ENCODE results near the gene NOL3. TPM values are rescaled to one million over a fixed set of nuclear protein-coding genes. Genes with fewer than 3 reads are reported as not detected.
"Not testable (repeated sequence)": the region's sequence is repeated elsewhere in the genome, so short reads cannot be mapped to it uniquely, and the experiment has no call there.

NOL3 gene
- 100 to 1,000 TPM in 1 of 2 donors, 10 to 100 TPM in 1; 87.5 to 103 TPM for total RNA-seq

DNA sequence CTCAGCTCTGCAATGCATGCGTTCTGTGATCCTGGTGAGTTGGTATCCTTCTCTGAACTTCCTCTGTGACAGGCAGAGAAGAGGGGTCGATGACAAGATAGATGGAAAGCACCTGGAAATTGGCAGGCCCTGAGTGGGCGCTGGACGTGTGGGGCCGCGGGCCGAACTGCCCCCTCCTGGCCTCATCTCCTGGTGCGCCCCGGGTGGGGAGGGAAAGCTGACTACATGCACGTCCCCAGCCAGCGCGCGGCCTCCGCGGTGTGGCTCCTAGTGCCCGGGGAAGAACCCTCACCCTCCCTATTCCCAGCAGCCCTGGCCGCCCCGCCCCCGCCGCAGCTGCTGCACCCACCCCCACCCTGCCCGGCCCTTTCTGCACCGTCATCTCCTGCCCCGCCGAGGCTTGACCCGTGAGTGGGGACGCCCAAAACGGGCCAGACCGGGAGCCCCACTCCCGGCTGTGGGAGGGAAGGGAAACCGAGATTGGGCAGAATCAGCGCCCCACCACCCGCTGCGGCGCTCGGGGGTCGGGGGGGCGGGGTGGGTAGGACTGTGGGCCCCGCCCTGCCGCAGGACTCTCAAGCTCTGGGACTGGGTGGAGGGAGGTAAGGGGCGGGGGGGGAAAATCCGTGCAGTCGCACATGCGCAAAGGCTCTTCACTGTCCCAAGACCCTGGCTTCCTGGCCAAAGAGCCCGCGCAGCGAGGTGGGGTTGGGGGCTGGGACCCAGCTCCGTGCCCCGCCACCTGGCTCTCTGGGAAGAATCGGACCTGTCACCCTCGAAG lies at the start of gene NOL3:
Gene NOL3, plus strand, starts transcription at position 371 of the 781 bp plus-strand sequence.
- peaks cover 0 to 68% of the 10 kb centered on the region in 2 donors for H3K4me1 ChIP-seq
- H3K36me3 ChIP-seq = no peaks in the 10 kb centered on the region
- peak within 1 kb of the TSS; percentile 45 to 59 for H3K4me3 ChIP-seq
- TF ChIP-seq, protein P1, sequence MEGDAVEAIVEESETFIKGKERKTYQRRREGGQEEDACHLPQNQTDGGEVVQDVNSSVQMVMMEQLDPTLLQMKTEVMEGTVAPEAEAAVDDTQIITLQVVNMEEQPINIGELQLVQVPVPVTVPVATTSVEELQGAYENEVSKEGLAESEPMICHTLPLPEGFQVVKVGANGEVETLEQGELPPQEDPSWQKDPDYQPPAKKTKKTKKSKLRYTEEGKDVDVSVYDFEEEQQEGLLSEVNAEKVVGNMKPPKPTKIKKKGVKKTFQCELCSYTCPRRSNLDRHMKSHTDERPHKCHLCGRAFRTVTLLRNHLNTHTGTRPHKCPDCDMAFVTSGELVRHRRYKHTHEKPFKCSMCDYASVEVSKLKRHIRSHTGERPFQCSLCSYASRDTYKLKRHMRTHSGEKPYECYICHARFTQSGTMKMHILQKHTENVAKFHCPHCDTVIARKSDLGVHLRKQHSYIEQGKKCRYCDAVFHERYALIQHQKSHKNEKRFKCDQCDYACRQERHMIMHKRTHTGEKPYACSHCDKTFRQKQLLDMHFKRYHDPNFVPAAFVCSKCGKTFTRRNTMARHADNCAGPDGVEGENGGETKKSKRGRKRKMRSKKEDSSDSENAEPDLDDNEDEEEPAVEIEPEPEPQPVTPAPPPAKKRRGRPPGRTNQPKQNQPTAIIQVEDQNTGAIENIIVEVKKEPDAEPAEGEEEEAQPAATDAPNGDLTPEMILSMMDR (IDR thresholded peaks at IDR 0.05) = no peak
- peak; percentile 91 for DNase-seq (ENCODE audit: low spot score)
- H3K9me3 ChIP-seq = no peaks in the 10 kb centered on the region
- no peaks in the 10 kb centered on the region for H3K27me3 ChIP-seq
- H3K27ac ChIP-seq = peak within 1 kb of the TSS; percentile 90 to 93

DNA sequence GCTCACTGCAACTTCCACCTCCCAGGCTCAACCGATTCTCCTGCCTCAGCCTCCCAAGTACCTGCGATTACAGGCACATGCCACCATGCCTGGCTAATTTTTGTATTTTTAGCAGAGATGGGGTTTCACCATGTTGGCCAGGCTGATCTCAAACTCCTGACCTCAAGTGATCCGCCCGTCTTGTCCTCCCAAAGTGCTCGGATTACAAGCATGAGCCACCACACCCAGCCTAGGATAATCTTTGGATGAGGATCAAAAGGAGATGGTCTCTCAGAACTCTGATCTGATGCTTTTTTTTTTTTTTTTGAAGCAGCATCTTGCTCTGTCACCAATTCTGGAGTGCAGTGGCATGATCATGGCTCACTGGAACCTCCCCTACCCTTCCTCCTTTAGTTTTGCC lies 47.5 kb upstream of the NOL3 start:
- H3K27me3 ChIP-seq; H3K4me1 ChIP-seq; H3K27ac ChIP-seq; DNase-seq (ENCODE audit: low spot score); H3K9me3 ChIP-seq; H3K4me3 ChIP-seq: not testable (repeated sequence)
- H3K36me3 ChIP-seq = peaks cover 57% of the 10 kb centered on the region

DNA sequence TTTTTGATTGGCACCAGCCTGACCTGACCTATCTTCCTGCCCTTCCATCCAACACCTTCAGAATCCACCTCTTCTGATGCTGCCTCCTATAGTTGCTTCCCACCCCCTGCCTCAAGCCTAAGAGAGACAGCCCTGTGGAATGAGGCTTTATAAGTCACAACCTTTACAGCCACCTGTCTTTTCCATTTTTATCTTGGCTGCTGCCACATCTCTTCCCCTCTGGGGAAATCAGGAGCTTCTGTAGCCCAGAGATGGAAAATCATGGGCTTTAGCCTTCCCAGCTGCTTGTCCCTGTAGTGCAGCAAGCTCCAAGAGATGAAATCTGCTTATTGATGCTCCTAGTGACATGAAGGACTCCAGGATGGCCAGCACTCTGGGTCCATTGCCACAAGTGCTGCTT lies 41.9 kb upstream of the NOL3 start:
- no peaks in the 10 kb centered on the region for H3K27me3 ChIP-seq
- no peak overlapping the region for H3K4me3 ChIP-seq
- TF ChIP-seq, protein P1 (IDR thresholded peaks at IDR 0.05) = no peak
- H3K36me3 ChIP-seq = peaks cover 51% of the 10 kb centered on the region
- no peaks in the 10 kb centered on the region for H3K9me3 ChIP-seq
- DNase-seq (ENCODE audit: low spot score) = no peak
- no peaks in the 10 kb centered on the region for H3K4me1 ChIP-seq
- H3K27ac ChIP-seq = no peak overlapping the region

DNA sequence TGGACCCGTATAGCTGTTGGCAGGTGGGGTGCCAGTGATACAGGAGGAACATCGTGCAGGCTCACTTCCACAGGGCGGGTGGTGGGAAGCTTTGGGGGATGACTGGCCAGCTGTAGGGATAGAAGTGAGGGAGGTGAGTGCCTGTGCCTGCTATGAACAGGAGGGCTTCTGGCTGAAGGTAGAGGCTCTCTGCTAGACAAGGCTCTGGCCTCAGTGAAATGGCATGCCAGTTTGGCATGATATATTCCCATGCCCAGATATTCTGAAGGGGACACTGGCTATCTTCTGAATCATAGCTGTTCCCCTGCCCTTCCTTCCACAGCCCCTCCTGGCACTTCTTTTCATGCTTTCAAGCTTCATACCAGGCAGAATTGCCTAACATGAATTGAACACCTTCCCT lies 41.5 kb upstream of the NOL3 start:
- Histone ChIP-seq H3K27me3 (no peaks in the 10 kb centered on the region), H3K4me3 (no peak overlapping the region), H3K36me3 (peaks cover 54% of the 10 kb centered on the region), H3K27ac (no peak overlapping the region), H3K4me1 (no peaks in the 10 kb centered on the region), H3K9me3 (no peaks in the 10 kb centered on the region)
- DNase-seq (ENCODE audit: low spot score) = no peak
- TF ChIP-seq, protein P1 (IDR thresholded peaks at IDR 0.05) = no peak

DNA sequence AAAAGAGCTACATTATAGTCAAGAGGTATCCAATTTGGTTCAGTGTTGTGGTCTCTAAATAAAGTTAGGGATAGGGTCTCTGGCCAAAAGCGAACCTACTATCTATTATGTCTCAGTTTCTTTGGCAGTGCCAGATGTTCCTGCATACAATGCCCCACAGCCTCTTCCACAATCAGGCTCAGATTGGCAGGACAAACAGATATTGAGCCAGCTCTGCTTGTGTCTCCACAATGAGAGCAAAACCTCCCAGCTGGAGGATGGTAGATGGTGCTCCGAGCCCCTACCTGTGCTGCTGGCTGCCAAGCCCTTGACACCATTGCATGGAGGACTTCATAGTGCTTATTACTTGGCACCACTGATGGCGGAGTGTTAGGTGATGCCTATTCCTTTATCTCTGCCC lies 40.9 kb upstream of the NOL3 start:
- Histone ChIP-seq H3K27me3 (no peaks in the 10 kb centered on the region), H3K27ac (no peak overlapping the region), H3K4me3 (no peak overlapping the region), H3K36me3 (peaks cover 57% of the 10 kb centered on the region), H3K9me3 (no peaks in the 10 kb centered on the region), H3K4me1 (no peaks in the 10 kb centered on the region)
- TF ChIP-seq, protein P1 (IDR thresholded peaks at IDR 0.05) = no peak
- no peak for DNase-seq (ENCODE audit: low spot score)

DNA sequence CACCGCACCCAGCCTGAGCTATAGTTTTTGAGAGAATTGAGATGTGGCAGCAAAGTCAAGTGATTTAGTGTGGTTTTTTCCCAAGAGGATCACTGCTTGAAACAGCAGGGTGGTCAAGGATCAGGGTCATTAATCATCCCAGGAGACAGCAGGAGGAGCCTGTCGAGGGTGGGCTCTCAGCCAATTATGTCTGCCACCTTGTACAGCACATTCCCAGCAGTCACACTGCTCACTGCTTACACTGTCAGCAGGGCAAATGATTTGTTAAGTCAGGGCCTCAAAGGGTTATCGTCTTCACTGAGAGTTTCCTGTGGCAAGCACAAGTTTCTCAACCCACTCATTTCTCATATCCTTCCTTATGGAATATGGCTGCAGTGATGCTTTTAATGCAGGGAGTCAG lies 32.7 kb upstream of the NOL3 start:
- Histone ChIP-seq H3K4me3 (no peak overlapping the region), H3K9me3 (no peaks in the 10 kb centered on the region), H3K36me3 (peaks cover 95% of the 10 kb centered on the region), H3K27ac (no peak overlapping the region), H3K27me3 (no peaks in the 10 kb centered on the region), H3K4me1 (no peaks in the 10 kb centered on the region)
- no peak for DNase-seq (ENCODE audit: low spot score)
- TF ChIP-seq, protein P1 (IDR thresholded peaks at IDR 0.05) = no peak

All from right atrium auricular region (tissue), 2 donors.